Right atrium auricular region (tissue), 2 donors: ENCODE data around the gene TCTN1. TPM values are rescaled to one million over a fixed set of nuclear protein-coding genes. Genes with fewer than 3 reads are reported as not detected.
A peak's percentile ranks its signal among the peaks of the same experiment; 100 is the strongest.

Experiments used
- DNase-seq: peaks from one replicate; pipeline ENCODE4 v3.0.0-alpha.2; 2019; ENCODE audit warnings: low spot score
- H3K27ac ChIP-seq, 2 donors: fragments of 200-600 bp; sonication (generic); 1 replicate in 1 of 2; 2 replicates in 1 of 2; pipeline ENCODE4 v1.5.1; 2016 to 2019
- H3K27me3 ChIP-seq, 2 donors: fragments of 200-600 bp; sonication (generic); one replicate each; pipeline versions ENCODE4 v1.5.1 to v1.6.0; 2017 to 2019
- H3K36me3 ChIP-seq: fragments of 200-600 bp; sonication (generic); one replicate; pipeline ENCODE4 v1.5.1; 2016
- H3K4me1 ChIP-seq, 2 donors: fragments of 200-600 bp; sonication (generic); one replicate each; pipeline versions ENCODE4 v1.5.1 to v1.6.0; 2017 to 2019
- H3K4me3 ChIP-seq, 2 donors: fragments of 200-600 bp; sonication (generic); 1 replicate in 1 of 2; 2 replicates in 1 of 2; pipeline ENCODE4 v1.5.1; 2017 to 2019; ENCODE audit warnings: mild to moderate bottlenecking in 1 of 2, moderate library complexity in 1 of 2
- H3K9me3 ChIP-seq, 2 donors: fragments of 200-600 bp; sonication (generic); one replicate each; pipeline ENCODE4 v1.5.1; 2019
- total RNA-seq, 2 donors: library from RNA; depleted of rRNA; stranded (reverse); fragments of >200 nt; gene quantifications; one replicate each; pipeline ENCODE4 v1.1.0, GENCODE V29; 2016
- TF ChIP-seq, protein P1 (sequence below), 2 donors: fragments of 200-600 bp; sonication (generic); IDR thresholded peaks; one replicate each; pipeline ENCODE4 v1.5.1; 2019; ENCODE audit warnings: antibody characterized with exemption in 2 of 2

Gene TCTN1
- total RNA-seq, 2 donors from 2014 or later: 23.7 to 29.0 TPM

GRCh38 chr12:110635055-110635454 lies 21.1 kb downstream of the TCTN1 start:
- no peak overlapping the region for H3K27ac ChIP-seq
- DNase-seq: no peak
- H3K4me3 ChIP-seq: no peak overlapping the region
- H3K36me3 ChIP-seq: peaks cover 10% of the 10 kb centered on the region
- peaks cover 0 to 22% of the 10 kb centered on the region in 2 donors for H3K4me1 ChIP-seq
- TF ChIP-seq, protein P1, sequence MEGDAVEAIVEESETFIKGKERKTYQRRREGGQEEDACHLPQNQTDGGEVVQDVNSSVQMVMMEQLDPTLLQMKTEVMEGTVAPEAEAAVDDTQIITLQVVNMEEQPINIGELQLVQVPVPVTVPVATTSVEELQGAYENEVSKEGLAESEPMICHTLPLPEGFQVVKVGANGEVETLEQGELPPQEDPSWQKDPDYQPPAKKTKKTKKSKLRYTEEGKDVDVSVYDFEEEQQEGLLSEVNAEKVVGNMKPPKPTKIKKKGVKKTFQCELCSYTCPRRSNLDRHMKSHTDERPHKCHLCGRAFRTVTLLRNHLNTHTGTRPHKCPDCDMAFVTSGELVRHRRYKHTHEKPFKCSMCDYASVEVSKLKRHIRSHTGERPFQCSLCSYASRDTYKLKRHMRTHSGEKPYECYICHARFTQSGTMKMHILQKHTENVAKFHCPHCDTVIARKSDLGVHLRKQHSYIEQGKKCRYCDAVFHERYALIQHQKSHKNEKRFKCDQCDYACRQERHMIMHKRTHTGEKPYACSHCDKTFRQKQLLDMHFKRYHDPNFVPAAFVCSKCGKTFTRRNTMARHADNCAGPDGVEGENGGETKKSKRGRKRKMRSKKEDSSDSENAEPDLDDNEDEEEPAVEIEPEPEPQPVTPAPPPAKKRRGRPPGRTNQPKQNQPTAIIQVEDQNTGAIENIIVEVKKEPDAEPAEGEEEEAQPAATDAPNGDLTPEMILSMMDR (IDR thresholded peaks at IDR 0.05): no peak
- H3K27me3 ChIP-seq: no peaks in the 10 kb centered on the region
- H3K9me3 ChIP-seq: no peaks in the 10 kb centered on the region

- TF ChIP-seq, protein P1 (IDR thresholded peaks at IDR 0.05): no peak
- no peak overlapping the region for H3K27ac ChIP-seq
- no peaks in the 10 kb centered on the region for H3K9me3 ChIP-seq
- no peak overlapping the region for H3K4me3 ChIP-seq
- DNase-seq: no peak
- peaks cover 0 to 37% of the 10 kb centered on the region in 2 donors for H3K4me1 ChIP-seq
- no peaks in the 10 kb centered on the region for H3K27me3 ChIP-seq
- peaks cover 7% of the 10 kb centered on the region for H3K36me3 ChIP-seq
Measured at GRCh38 chr12:110636516-110636915, 22.6 kb downstream of the TCTN1 start.

DNA sequence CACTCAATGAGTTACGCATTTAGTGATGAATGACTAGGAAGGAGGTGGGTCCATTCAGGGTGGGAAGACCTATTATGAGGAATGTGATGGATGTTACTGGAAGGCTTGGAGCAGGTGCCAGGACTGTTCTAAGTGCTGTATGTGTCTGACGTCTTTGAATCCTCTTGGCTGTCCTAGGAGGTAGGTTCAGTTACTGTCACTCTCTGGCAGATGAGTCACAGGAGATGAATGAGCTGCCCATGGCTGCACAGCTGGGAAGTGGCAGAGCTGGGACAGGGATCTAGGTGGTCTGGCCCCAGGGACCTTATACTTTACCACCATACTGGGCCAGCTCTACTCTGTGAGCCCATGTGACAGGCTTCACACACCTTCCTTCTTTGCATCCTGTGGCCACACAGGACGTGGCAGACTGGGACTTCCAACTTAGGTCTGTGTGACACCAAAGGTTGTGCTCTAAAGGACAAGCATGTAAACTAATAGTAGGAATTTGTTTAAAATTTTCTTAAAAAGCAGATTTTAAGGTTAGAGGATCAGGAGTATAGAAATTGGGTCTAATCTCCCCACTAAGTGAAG lies 24.0 kb downstream of the TCTN1 start:
- Histone ChIP-seq H3K4me1 (peaks cover 0 to 49% of the 10 kb centered on the region in 2 donors), H3K36me3 (peaks cover 1% of the 10 kb centered on the region), H3K27ac (peak overlapping the region; percentile 79 to 90), H3K4me3 (no peak overlapping the region), H3K9me3 (no peaks in the 10 kb centered on the region), H3K27me3 (no peaks in the 10 kb centered on the region)
- TF ChIP-seq, protein P1 (IDR thresholded peaks at IDR 0.05): no peak
- no peak for DNase-seq

DNA sequence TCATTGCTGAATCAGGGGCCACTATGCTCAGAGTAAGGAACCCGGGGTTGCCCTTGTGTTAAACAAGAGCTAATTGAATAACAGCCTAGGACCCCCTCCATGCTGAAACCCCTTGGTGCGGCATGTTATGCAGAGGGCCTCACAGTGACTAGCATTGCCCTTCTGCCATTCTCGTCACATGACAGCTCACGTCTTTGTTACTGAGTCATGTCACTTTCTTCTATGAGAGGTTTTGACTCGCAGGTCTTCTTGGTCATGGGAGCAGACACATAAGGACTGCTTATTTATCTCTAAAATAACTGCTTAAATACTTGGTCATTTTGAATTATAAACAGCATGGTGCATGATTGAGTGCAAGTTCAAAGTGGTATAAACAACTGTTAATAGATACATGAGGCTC lies 24.9 kb downstream of the TCTN1 start:
- H3K36me3 ChIP-seq: no peaks in the 10 kb centered on the region
- H3K9me3 ChIP-seq: no peaks in the 10 kb centered on the region
- no peaks in the 10 kb centered on the region for H3K27me3 ChIP-seq
- TF ChIP-seq, protein P1 (IDR thresholded peaks at IDR 0.05): no peak
- DNase-seq: no peak
- H3K27ac ChIP-seq: peak overlapping the region; percentile 79 to 90
- H3K4me1 ChIP-seq: peaks cover 0 to 49% of the 10 kb centered on the region in 2 donors
- H3K4me3 ChIP-seq: no peak overlapping the region

GRCh38 chr12:110639336-110640141 lies 25.6 kb downstream of the TCTN1 start:
- H3K27ac ChIP-seq: peak overlapping the region; percentile 79 to 90
- H3K27me3 ChIP-seq: no peaks in the 10 kb centered on the region
- TF ChIP-seq, protein P1 (IDR thresholded peaks at IDR 0.05): no peak
- no peak overlapping the region for H3K4me3 ChIP-seq
- no peaks in the 10 kb centered on the region for H3K9me3 ChIP-seq
- no peak for DNase-seq
- H3K4me1 ChIP-seq: peaks cover 0 to 49% of the 10 kb centered on the region in 2 donors
- H3K36me3 ChIP-seq: no peaks in the 10 kb centered on the region
